Fibroblast of lung (primary cell): Measurements from ENCODE around the gene ODAD3. TPM values are rescaled to one million over a fixed set of nuclear protein-coding genes. Genes with fewer than 3 reads are reported as not detected.

Experiments used
- DNase-seq, 2 donors: peaks; one replicate each; pipeline versions ENCODE4 v3.0.0 to v3.0.0-alpha.2; 2010; ENCODE audit warnings: low read depth in 2 of 2
- H2AFZ ChIP-seq: 2 replicates; pipeline ENCODE4 v1.5.1; 2012; ENCODE audit warnings: low read length, control low read depth, inconsistent platforms
- H3K27ac ChIP-seq: 2 replicates; pipeline ENCODE4 v1.5.1; 2011; ENCODE audit warnings: low read length, control low read depth; ENCODE audit not compliant: insufficient read depth
- H3K27me3 ChIP-seq: 2 replicates; pipeline ENCODE4 v1.5.1; 2011; ENCODE audit warnings: mild to moderate bottlenecking, low read length; ENCODE audit not compliant: control insufficient read depth, insufficient read depth
- H3K36me3 ChIP-seq: 2 replicates; pipeline ENCODE4 v1.5.1; 2011; ENCODE audit warnings: low read length; ENCODE audit not compliant: control insufficient read depth, insufficient read depth
- H3K4me1 ChIP-seq: 2 replicates; pipeline ENCODE4 v1.5.1; 2011; ENCODE audit warnings: low read length; ENCODE audit not compliant: control insufficient read depth, insufficient read depth; ENCODE audit errors: extremely low read depth
- H3K4me2 ChIP-seq: 2 replicates; pipeline ENCODE4 v1.5.1; 2011; ENCODE audit warnings: low read length, control low read depth; ENCODE audit not compliant: insufficient read depth; ENCODE audit errors: extremely low read depth
- H3K4me3 ChIP-seq, 4 experiments: fragments of 200-600 bp in 1 of 4; sonication (generic) in 1 of 4; replicated peaks in 1 of 4; 2 replicates each; pipeline ENCODE4 v1.5.1; 2011 to 2016; ENCODE audit warnings: low read length in 4 of 4, low read depth in 3 of 4, mild to moderate bottlenecking in 3 of 4, control low read depth in 2 of 4, inconsistent platforms in 1 of 4, mixed read lengths in 1 of 4; ENCODE audit not compliant: insufficient read depth in 1 of 4; ENCODE audit errors: control extremely low read depth in 1 of 4
- H3K79me2 ChIP-seq: 2 replicates; pipeline ENCODE4 v1.5.1; 2012; ENCODE audit warnings: mild to moderate bottlenecking, low read length, inconsistent platforms; ENCODE audit not compliant: control insufficient read depth, insufficient read depth
- H3K9ac ChIP-seq: 2 replicates; pipeline ENCODE4 v1.5.1; 2011; ENCODE audit warnings: mild to moderate bottlenecking, low read length, control low read depth; ENCODE audit not compliant: insufficient read depth
- H3K9me3 ChIP-seq: 2 replicates; pipeline ENCODE4 v1.5.1; 2012; ENCODE audit warnings: low read depth, low read length; ENCODE audit not compliant: control insufficient read depth, insufficient read depth
- H4K20me1 ChIP-seq: 2 replicates; pipeline ENCODE4 v1.5.1; 2011; ENCODE audit warnings: low read length; ENCODE audit not compliant: control insufficient read depth, insufficient read depth; ENCODE audit errors: extremely low read depth
- EZH2 ChIP-seq: IDR thresholded peaks from 2 replicates; pipeline ENCODE4 v1.5.1; 2012; ENCODE audit warnings: low read length, control low read depth, mild to moderate bottlenecking; ENCODE audit errors: missing control alignments
- polyA minus RNA-seq: library from RNA; depleted of rRNA, polyadenylated mRNA; stranded (reverse); fragments of >200 nt; gene quantifications from 2 replicates; pipeline ENCODE4 v1.2.3, GENCODE V29; 2011; ENCODE audit warnings: low replicate concordance
- polyA plus RNA-seq, 2 donors: library from polyadenylated mRNA; depleted of rRNA in 1 of 2; stranded (reverse) in 1 of 2; unstranded in 1 of 2; fragments of >200 nt; gene quantifications; 2 replicates each; pipeline ENCODE4 v1.2.1, GENCODE V29; 2011 to 2012; ENCODE audit warnings: missing spikeins in 1 of 2
- total RNA-seq: library from RNA; depleted of rRNA; stranded (reverse); fragments of >200 nt; gene quantifications from 2 replicates; pipeline ENCODE4 v1.2.1, GENCODE V29; 2014
- TF ChIP-seq, protein P1 (sequence below), 2 donors: IDR thresholded peaks in 1 of 2; conservative IDR thresholded peaks in 1 of 2; 1 replicate in 1 of 2; 2 replicates in 1 of 2; pipeline ENCODE4 v1.5.1; 2011 to 2012; ENCODE audit warnings: low read length in 2 of 2, control low read depth in 1 of 2, inconsistent platforms in 1 of 2, low read depth in 1 of 2, mild to moderate bottlenecking in 1 of 2

ODAD3 gene
- total RNA-seq (0.26 and 0.66 TPM in 2 replicates), polyA plus RNA-seq (0.32 and 0.67 TPM in 2 replicates), polyA minus RNA-seq (not detected in 2 replicates)
- polyA plus RNA-seq (2012), result 0.34 and 0.89 TPM in 2 replicates

DNA sequence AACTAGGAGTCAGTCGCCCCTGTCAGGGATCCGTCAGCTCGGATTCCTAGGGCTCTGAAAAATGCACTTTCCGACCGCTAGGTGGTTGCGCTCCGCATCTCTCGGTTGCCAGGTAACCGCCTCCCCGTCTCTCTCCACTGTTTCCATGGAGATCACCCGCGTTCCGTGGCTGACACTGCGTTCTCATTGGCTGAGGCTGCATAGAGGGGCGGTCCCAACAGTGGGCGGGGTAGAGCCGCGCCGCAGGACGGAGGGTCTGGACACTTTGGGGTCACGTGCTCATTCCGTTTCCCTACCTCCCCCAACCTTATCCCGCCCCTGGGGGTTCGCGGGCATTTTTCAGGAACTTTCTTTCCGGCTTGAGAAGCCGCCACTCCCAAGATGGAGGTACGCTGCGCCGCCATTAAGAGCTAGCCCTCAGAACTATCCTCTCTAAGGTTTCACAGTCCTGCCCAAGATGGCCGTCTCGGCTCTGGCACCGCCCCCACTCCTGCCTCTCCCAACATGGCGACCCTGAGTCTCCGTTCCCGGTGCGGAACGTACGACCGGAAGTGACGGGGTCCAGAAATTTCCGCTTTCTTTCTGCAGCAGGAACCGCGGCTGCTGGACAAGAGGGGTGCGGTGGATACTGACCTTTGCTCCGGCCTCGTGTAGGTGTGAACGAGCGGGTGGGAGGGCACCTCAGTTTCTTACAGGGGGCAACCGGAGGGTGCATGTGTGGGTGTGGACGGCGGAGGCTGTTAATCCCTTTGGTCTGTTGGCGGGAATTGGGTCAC is at the start of gene ODAD3, which contains the start of gene PRKCSH:
ODAD3 (minus strand) TSS at position 65 of the 776 bp plus-strand sequence. CDS start 105 bp downstream, outside the sequence.
PRKCSH (plus strand) TSS at position 579 of the 776 bp plus-strand sequence. CDS start 483 bp downstream, outside the sequence.
- Histone ChIP-seq H3K27ac (peak within 1 kb of the TSS; percentile 82), H3K9me3 (no peaks in the 10 kb centered on the region), H3K36me3 (peaks cover 4% of the 10 kb centered on the region), H3K79me2 (peaks cover 18% of the 10 kb centered on the region), H3K4me3 (peak within 1 kb of the TSS; percentile 77 to 96 (median 91)), H2AFZ (peak within 1 kb of the TSS; percentile 97), H3K27me3 (no peaks in the 10 kb centered on the region), H4K20me1 (no peaks in the 10 kb centered on the region), H3K4me2 (peak within 1 kb of the TSS; percentile 97), H3K9ac (peak within 1 kb of the TSS; percentile 73), H3K4me1 (peaks cover 4% of the 10 kb centered on the region)
- peak; percentile 99 to 100 for DNase-seq
- TF ChIP-seq, protein P1, sequence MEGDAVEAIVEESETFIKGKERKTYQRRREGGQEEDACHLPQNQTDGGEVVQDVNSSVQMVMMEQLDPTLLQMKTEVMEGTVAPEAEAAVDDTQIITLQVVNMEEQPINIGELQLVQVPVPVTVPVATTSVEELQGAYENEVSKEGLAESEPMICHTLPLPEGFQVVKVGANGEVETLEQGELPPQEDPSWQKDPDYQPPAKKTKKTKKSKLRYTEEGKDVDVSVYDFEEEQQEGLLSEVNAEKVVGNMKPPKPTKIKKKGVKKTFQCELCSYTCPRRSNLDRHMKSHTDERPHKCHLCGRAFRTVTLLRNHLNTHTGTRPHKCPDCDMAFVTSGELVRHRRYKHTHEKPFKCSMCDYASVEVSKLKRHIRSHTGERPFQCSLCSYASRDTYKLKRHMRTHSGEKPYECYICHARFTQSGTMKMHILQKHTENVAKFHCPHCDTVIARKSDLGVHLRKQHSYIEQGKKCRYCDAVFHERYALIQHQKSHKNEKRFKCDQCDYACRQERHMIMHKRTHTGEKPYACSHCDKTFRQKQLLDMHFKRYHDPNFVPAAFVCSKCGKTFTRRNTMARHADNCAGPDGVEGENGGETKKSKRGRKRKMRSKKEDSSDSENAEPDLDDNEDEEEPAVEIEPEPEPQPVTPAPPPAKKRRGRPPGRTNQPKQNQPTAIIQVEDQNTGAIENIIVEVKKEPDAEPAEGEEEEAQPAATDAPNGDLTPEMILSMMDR (conservative IDR thresholded peaks at IDR 0.05 in 1 of 2, IDR thresholded peaks at IDR 0.05 in 1 of 2; ENCODE audit: low read depth in 1 of 2, low read length in 2 of 2), result peak; percentile 76 to 89
- no peak for TF ChIP-seq EZH2

DNA sequence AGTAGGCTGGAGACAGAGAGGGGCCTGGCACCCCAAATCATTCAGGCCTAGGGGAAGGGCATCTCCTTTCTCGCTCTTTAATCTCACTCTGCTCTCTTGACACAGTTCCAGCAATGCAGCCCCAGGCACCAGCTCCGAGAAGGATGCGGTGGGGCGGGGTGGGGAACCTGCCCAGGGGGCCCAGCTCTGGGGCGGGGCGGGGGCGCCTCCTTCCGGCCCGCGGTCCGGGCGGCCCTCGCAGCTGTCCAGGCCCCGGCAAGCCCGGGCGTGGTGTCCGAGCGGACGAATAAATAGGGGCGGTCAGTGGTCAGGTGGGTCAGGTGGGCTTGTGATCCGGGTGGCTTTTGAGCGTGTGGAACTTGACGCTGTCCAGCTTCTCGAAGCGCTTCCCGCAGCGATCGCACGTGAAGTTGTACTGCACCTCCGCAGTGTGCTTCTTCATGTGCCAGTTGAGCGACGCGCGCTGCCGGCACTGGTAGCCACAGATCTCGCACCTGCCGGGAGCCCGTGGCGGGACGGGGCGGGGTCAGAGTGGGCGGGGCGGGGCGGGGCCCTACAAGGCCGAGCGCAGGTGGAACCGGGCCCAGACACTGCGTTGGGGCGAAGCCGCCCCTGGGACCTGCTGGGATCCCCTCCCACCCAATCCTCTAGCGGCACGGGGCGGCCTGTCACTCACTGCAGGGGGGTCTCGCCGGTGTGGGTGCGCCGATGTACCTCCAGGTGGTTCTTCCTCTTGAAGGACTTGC is 48.6 kb upstream of the ODAD3 start:
- Histone ChIP-seq H3K36me3 (no peaks in the 10 kb centered on the region), H3K9ac (no peak overlapping the region), H3K27me3 (peaks cover 29% of the 10 kb centered on the region), H2AFZ (no peak overlapping the region), H3K4me2 (no peak overlapping the region), H4K20me1 (no peaks in the 10 kb centered on the region), H3K9me3 (no peaks in the 10 kb centered on the region), H3K79me2 (no peaks in the 10 kb centered on the region), H3K4me1 (no peaks in the 10 kb centered on the region), H3K4me3 (no peak overlapping the region), H3K27ac (no peak overlapping the region)
- TF ChIP-seq, protein P1 (conservative IDR thresholded peaks at IDR 0.05 in 1 of 2, IDR thresholded peaks at IDR 0.05 in 1 of 2; ENCODE audit: low read depth in 1 of 2, low read length in 2 of 2), result no peak
- TF ChIP-seq EZH2, result no peak
- no peak for DNase-seq
